Effector CD8-positive, alpha-beta T cell (primary cell): Measurements from ENCODE around the gene RNASE12.
"Not testable (repeated sequence)": the region's sequence is repeated elsewhere in the genome, so short reads cannot be mapped to it uniquely, and the experiment has no call there.

ENCODE experiments used
- DNase-seq: peaks from one replicate; lab custom pipeline; 2025; lab: John Stamatoyannopoulos, UW

RNASE12 gene

GRCh38 chr14:20614038-20614840 lies 23.1 kb upstream of the RNASE12 start:
- DNase-seq = no peak

- peak; percentile 70 for DNase-seq
Measured at GRCh38 chr14:20613094-20614037, 22.2 kb upstream of the RNASE12 start.

GRCh38 chr14:20612403-20612802 lies 21.2 kb upstream of the RNASE12 start:
- no peak for DNase-seq

- DNase-seq = no peak
Measured at GRCh38 chr14:20611277-20611676, 20.1 kb upstream of the RNASE12 start.

- DNase-seq = peak; percentile 62
Measured at GRCh38 chr14:20610002-20610765, 19.0 kb upstream of the RNASE12 start.

- peak; percentile 37 for DNase-seq
Measured at GRCh38 chr14:20609215-20610001, 18.2 kb upstream of the RNASE12 start.

- no peak for DNase-seq
Measured at GRCh38 chr14:20608383-20609110, 17.4 kb upstream of the RNASE12 start.

GRCh38 chr14:20607617-20608016 lies 16.4 kb upstream of the RNASE12 start:
- DNase-seq = no peak

- no peak for DNase-seq
Measured at GRCh38 chr14:20606902-20607242, 15.7 kb upstream of the RNASE12 start.

GRCh38 chr14:20606190-20606901 lies 15.2 kb upstream of the RNASE12 start:
- no peak for DNase-seq

- DNase-seq = no peak
Measured at GRCh38 chr14:20603813-20604690, 12.9 kb upstream of the RNASE12 start.

GRCh38 chr14:20602583-20602982 lies 11.4 kb upstream of the RNASE12 start:
- no peak for DNase-seq

GRCh38 chr14:20601522-20601921 lies 10.3 kb upstream of the RNASE12 start:
- DNase-seq = no peak

- no peak for DNase-seq
Measured at GRCh38 chr14:20597108-20597507, 5.9 kb upstream of the RNASE12 start.

- not testable (repeated sequence) for DNase-seq
Measured at GRCh38 chr14:20595726-20596125, 4.5 kb upstream of the RNASE12 start.

GRCh38 chr14:20592574-20592973 lies 1.4 kb upstream of the RNASE12 start:
- no peak for DNase-seq

- no peak for DNase-seq
Measured at GRCh38 chr14:20587489-20588154, 3.6 kb downstream of the RNASE12 start, which contains the start of gene RNASE11. TSS of gene RNASE11 (minus strand) at chr14:20588001.

- DNase-seq = no peak
Measured at GRCh38 chr14:20583908-20584307, 7.3 kb downstream of the RNASE12 start.
